HG02938 (cell line): ENCODE results near the gene HOTAIR.

Experiments used
- ATAC-seq: cut with Tn5 transposase; IDR thresholded peaks from one replicate; pipeline ENCODE4 v1.9.1; 2021; ENCODE audit warnings: mild to moderate bottlenecking, moderate library complexity; ENCODE audit not compliant: unreplicated experiment

HOTAIR gene

GRCh38 chr12:53974084-53975063, at the start of gene HOTAIR:
HOTAIR (minus strand) TSS chr12:53974954.
- no peak for ATAC-seq

DNA sequence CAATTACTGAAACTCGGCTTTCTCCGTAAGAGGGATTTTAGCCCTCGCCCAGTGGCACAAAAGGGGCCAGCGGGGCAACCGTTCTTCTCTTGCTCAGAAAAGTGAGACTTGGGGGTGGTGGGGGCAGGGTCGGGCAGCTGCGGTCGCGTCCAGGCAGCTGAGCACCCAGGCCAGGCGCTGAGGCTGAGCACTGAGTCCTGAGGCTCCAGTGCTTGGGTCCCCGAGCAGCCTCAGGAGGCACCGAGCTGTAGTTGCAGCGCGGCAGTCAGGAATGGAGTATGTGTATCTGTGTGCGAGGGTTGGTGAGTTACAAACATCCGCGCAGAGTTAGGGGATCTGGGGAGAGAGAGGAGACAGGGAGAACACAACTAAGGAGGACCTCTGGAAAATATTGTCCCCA, 49.4 kb upstream of the HOTAIR start:
- no peak for ATAC-seq

DNA sequence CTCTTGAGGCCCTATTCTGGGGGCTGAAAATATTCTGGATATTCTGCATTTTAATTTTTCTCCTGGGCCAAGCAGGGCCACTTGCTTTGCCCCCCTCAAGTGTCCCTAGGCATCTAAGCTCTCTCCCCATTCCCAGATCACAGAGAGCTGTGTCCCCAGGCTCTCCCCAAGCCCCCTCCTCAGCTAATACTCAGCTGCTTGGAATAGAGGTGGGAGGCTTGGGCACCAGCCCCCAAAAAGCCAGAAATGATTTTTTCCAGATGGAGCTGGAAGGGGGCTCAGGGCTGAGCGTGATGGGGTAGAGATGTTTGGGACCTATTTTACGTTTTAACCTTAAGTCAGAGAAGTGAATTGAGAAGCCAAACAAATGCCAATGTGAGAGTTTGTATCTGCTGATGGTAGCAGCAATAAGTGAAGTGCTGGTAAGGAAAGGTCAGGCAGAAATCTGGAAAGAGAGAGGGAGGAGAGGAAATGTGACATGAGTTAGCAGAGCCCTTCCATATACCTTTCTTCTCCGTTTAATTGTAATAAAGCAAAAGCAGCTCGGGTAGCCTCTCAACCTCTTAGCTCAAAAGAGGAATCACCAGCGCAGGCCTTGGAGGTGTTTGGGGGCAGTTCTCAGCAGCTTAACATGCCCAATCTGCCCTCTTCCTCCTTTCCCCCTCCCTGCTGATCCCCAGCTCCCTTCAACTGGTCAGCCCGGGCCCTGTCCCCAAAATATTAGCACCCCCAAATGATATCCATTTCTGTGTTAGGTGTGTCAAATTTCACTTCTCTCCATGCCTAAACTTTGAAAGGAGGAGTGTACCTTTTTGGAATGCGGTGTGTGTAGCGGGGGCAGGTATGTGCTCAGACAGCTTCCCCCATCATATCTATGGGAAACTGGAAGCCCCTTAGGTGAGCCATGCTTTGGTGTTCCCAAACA, 48.5 kb upstream of the HOTAIR start:
- no peak for ATAC-seq

- ATAC-seq = no peak
Measured at GRCh38 chr12:54021432-54022013, 46.8 kb upstream of the HOTAIR start.

DNA sequence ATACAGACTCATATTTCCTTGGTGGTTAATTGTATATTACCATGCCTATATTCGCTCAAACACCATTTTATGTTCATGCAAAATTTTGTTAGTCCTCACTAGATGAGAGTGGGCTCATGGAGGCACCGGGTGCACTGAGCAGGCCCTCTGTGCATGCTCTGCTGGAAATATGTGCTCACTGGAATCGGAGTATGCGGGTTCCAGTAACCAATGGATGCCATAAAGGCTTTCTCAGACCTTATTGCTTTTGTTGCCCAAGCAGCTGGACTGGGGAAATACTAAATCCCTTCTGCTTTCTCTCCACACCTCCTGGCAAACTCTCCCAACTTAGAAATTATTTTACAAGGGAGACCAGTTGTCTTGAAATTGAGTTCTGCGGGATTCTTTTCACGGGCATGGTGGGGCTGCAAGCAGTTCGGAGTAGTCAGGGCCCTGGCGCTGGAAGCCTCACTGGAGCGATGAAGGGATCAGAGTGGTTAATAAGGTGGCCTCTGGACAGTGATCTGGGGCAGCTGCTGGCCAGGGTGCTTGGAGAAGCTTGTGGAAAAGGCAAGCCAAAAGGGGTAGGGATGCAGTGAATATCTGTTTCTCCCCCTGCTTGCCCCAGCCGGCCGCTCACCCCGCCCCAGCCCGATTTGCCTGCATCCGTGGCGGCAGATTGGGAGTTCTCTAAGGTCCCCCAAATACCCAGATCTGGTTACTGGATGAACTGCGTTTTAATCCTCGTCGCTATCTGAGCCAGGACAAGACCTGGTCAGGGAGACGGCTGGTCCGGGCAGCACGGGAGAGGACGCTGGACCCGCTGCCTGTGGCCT, 46.0 kb upstream of the HOTAIR start:
- ATAC-seq = no peak

DNA sequence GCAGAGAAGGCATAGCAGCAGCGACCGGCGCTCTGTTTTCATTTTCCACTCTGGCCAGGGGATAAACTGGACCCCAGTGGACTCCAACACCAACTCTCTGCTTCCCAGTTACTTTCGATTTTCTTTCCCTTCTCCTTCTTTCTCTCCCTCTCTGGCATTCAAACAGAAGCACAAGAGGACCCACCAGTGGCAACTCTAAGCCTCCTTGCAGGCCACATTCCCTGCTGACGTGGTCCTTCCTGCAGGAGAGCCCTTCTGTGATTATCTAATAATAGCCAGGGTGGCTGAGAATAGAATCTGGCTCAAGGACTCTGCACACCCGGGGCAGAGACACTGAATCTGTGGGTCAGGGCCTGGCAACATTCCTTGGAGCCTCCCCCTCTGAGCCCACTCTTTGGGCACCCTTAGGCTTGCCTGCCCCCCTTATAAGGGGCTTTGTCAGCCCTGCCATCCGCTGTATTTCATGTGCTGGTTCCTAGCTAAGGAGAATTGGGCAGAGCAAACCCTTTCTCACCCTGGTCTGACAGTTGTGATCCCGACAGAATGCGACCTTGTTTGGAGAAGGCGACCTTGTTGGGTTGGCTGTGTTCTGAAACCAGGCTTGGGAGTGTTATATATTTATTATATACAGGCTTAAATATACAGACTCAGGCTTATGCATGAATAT, 45.3 kb upstream of the HOTAIR start:
- no peak for ATAC-seq

- no peak for ATAC-seq
Measured at GRCh38 chr12:54019091-54019811, 44.5 kb upstream of the HOTAIR start.

- ATAC-seq = no peak
Measured at GRCh38 chr12:54018468-54018984, 43.8 kb upstream of the HOTAIR start.

GRCh38 chr12:54017878-54018467, 43.2 kb upstream of the HOTAIR start:
- ATAC-seq = peak; percentile 59

DNA sequence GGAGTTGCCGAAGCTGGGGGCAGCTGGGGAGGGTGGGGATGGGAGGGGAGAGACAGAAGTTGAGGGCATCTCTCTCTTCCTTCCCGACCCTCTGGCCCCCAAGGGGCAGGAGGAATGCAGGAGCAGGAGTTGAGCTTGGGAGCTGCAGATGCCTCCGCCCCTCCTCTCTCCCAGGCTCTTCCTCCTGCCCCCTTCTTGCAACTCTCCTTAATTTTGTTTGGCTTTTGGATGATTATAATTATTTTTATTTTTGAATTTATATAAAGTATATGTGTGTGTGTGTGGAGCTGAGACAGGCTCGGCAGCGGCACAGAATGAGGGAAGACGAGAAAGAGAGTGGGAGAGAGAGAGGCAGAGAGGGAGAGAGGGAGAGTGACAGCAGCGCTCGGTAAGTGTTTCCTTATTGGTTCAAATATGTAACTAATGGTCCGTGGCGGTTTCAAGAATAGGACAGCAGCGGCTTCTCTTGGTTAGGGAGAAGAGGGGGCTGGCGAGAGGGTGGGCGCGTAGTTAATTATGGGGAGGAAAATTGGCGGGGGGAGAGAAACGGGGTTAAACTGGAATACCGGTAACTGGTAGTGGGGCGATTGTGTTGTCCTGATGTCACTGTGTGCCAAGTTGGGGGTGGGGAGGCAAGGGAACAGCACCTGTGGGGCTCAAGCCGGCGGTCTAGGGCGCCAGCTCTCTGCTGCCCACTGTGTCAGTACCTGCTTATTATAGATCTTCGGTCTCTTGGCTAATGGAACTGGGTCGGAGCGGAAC, 42.5 kb upstream of the HOTAIR start:
- ATAC-seq = peak; percentile 26

DNA sequence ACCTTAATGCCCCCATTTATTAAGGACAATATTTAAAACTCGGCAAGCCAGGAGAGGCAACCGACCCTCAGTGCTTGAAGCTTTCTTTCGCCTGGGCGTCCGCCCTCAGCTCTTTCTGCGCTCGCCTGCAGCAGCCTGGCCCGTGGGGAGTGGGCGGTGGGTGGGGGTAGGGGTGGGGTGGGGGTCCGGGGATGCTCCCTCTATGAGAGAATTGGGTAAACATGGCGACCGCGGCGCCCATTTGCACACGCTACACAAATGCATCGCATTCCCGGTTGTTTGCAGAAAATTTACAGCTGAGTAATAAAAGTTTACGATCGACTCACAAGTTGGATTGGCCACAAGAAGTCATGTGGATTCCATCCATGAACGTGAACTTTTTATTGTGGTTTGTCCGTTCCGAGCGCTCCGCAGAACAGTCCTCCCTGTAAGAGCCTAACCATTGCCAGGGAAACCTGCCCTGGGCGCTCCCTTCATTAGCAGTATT, 41.8 kb upstream of the HOTAIR start:
- no peak for ATAC-seq

GRCh38 chr12:54016051-54016450, 41.3 kb upstream of the HOTAIR start:
- no peak for ATAC-seq

GRCh38 chr12:54015018-54015931, 40.5 kb upstream of the HOTAIR start:
- ATAC-seq = no peak

DNA sequence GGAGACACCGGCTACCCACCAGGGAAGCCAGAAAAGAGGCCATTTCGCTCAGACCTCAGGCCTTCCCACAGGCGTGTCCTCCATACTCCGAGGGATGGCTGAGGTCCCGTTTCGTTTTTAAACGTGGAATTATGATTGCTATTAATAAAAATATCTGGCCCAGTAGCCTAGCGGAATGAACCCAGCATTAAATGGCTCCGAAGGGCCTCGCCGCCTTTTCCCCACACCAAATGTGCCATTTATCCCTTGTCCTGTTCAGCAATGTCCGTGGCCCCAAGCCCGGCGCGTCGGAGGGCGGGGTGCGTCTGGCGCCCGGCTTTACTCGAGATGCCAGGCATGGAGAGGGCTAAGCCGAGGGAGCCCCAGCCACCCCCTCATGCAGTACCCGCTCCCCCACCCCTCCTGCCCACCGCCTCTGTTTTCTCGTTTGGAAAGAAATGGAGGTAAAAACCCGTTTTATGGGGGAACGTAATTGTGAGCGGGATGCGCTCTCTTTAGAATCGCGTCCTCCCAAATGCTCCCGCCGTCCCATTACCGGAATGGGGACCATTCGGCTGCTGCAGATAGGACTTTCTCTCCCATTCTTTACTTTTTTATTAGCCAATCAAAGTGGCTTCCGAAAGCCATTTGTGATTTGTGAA, 39.7 kb upstream of the HOTAIR start:
- ATAC-seq = no peak

DNA sequence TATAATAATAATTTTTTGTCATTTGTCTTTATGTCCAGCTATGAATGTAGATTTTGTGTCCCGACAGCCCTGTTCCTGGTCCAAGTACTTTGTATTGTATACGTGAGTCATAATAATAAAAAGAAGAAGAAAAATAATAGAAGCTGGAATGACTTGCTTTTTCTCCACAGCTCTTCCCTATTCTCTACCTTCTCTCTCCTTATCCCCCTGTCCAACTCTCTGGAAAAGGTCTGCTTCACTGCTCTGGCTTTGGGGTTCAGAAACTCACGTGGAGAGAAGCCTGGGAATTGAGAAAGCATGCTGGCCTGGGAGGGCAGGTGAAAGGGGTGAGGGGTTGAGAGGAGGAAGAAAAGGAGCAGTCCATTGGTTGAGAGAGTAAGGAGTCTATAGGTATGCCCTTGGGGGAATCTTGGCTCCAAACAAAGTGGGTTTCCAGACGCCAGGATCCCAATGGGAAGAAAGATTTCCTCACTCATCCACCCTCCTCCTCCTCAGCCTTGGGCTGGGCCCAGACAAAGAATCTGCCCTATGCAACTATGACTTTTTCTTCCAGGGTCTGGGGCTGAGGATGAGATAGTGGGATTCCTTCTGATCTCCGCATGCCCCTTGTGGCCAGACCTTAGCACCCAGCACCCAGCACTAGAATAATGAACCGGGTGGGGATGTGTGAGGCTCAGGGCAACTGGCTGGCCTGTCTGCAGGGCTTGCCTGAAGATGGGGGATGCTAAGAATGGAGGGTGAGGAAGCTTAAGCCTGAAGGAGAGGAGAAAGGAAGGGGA, 38.1 kb upstream of the HOTAIR start:
- ATAC-seq = no peak
